ENCODE measurements around the gene SETMAR. TPM values are rescaled to one million over a fixed set of nuclear protein-coding genes. Genes with fewer than 3 reads are reported as not detected.

Gene SETMAR
- total and polyA plus RNA-seq, 2 of the 8 experiments (the other 6 are each of a cell fraction or from before 2014, with no cell fraction given): 16.1 to 25.3 TPM

GRCh38 chr3:4334548-4334947 lies 31.4 kb downstream of the SETMAR start:
- H4K20me1 ChIP-seq (replicated peaks in 1 of 2; ENCODE audit: control insufficient read depth in 1 of 2, insufficient read depth in 2 of 2, low read length in 2 of 2): no peaks in the 10 kb centered on the region
- H3K4me1 ChIP-seq (replicated peaks in 1 of 4; ENCODE audit: control insufficient read depth in 3 of 4, insufficient read depth in 4 of 4, low read length in 3 of 4): peaks cover 1 to 11% (median 6%) of the 10 kb centered on the region in 4 experiments; a peak in 4 of 7 replicates
- DNase-seq (ENCODE audit: low read depth in 1 of 2, low spot score in 2 of 2) (no peak), FAIRE-seq (peak; percentile 42)
- H3K9me3 ChIP-seq (ENCODE audit: insufficient read depth in 2 of 2, low read depth in 1 of 2, low read length in 1 of 2): peaks cover under 1 to 3% of the 10 kb centered on the region in 2 experiments; a peak in 2 of 4 replicates
- no peak overlapping the region for H3K9ac ChIP-seq (replicated peaks in 1 of 4; ENCODE audit: extremely low read depth in 1 of 4, low read depth in 3 of 4, low read length in 3 of 4)
- H2AFZ ChIP-seq (ENCODE audit: low read length): no peak overlapping the region
- H4K91ac ChIP-seq (replicated peaks; ENCODE audit: insufficient read length, low read length): no peak overlapping the region
- no peak overlapping the region for H3K4ac ChIP-seq (replicated peaks; ENCODE audit: insufficient read length, low read depth, low read length)
- no peak overlapping the region for H3K27ac ChIP-seq (ENCODE audit: low read depth, low read length)
- H2BK15ac ChIP-seq (ENCODE audit: low read length): no peak overlapping the region
- 52% methylated on average over 1 of the region's 1 CpG; no CpG with 5 or more reads in 1 of the 2 experiments for whole genome bisulfite sequencing, 2 experiments (ENCODE audit: extremely low coverage in 1 of 2, insufficient coverage in 1 of 2, insufficient read length in 1 of 2, insufficient replicate concordance in 2 of 2, low coverage in 1 of 2, low lambda C conversion rate in 2 of 2, missing lambda C conversion rate in 1 of 2)
- no peak overlapping the region for H3K14ac ChIP-seq (ENCODE audit: insufficient read length)
- no peak overlapping the region for H3K4me2 ChIP-seq (ENCODE audit: insufficient read depth in 1 of 2, low read depth in 2 of 2, low read length in 2 of 2)
- TF ChIP-seq TEAD4 (IDR thresholded peaks at IDR 0.05; ENCODE audit: low read depth, low read length) (no peak), CTCF (IDR thresholded peaks at IDR 0.05; ENCODE audit: control extremely low read depth in 1 of 3, insufficient read depth in 1 of 3, low read depth in 1 of 3, low read length in 3 of 3) (peak in 2 of 3 experiments; percentile 30 to 48; a peak in 3 of 4 replicates), RAD21 (IDR thresholded peaks at IDR 0.05 in 1 of 2, conservative IDR thresholded peaks at IDR 0.05 in 1 of 2; ENCODE audit: low read depth in 2 of 2, low read length in 2 of 2) (peak; percentile 26 to 40; a peak in 3 of 4 replicates), E2F6 (IDR thresholded peaks at IDR 0.05) (no peak)
- no peaks in the 10 kb centered on the region for H3K79me1 ChIP-seq (ENCODE audit: low read depth, low read length)
- H2BK12ac ChIP-seq (ENCODE audit: low read depth, low read length): no peak overlapping the region
- no peaks in the 10 kb centered on the region for H3K27me3 ChIP-seq (replicated peaks in 1 of 4; ENCODE audit: control insufficient read depth in 3 of 4, extremely low read depth in 1 of 4, insufficient read depth in 3 of 4, low read length in 3 of 4)
- no peak overlapping the region for H3K56ac ChIP-seq (replicated peaks; ENCODE audit: insufficient read length, low read depth, low read length)
- H4K5ac ChIP-seq (ENCODE audit: insufficient read length, low read depth, low read length): no peak overlapping the region
- ChIA-PET CTCF (ENCODE audit: partially characterized antibody) (interaction anchor here (0.6 to 6.1 kb wide), 17 partner anchors 9 to 1345 kb away, joined by 3 to 21 read pairs (median 3); no protein-coding TSS in a partner anchor), POLR2A (ENCODE audit: partially characterized antibody) (interaction anchor here (0.7 kb wide), 1 partner anchor 297 kb away, joined by 4 read pairs; no protein-coding TSS in a partner anchor)
- H3K23me2 ChIP-seq (ENCODE audit: low read depth, low read length): 0 out of 2 replicates have a peak, but pooled peaks cover 2% of the 10 kb centered on the region
- no peak overlapping the region for H2BK5ac ChIP-seq (ENCODE audit: low read depth, low read length)
- H3K18ac ChIP-seq (ENCODE audit: extremely low read depth, low read length): no peak overlapping the region
- no peak overlapping the region for H4K8ac ChIP-seq (ENCODE audit: extremely low read depth, insufficient read depth, low read length)
- no peak overlapping the region for H3K4me3 ChIP-seq (ENCODE audit: extremely low read depth in 1 of 4, insufficient read depth in 2 of 4, low read depth in 3 of 4, low read length in 4 of 4)
- H2BK120ac ChIP-seq (replicated peaks; ENCODE audit: low read depth, low read length): no peak overlapping the region
- peaks cover 0 to 3% (median 0%) of the 10 kb centered on the region in 4 experiments; a peak in 1 of 8 replicates for H3K36me3 ChIP-seq (ENCODE audit: control insufficient read depth in 2 of 4, insufficient read depth in 4 of 4, low read length in 3 of 4)
- H3K79me2 ChIP-seq (ENCODE audit: control insufficient read depth in 1 of 2, insufficient read depth in 2 of 2, low read length in 2 of 2): no peaks in the 10 kb centered on the region
- H2AK5ac ChIP-seq (ENCODE audit: low read depth, low read length): no peak overlapping the region
- no peak overlapping the region for H2BK20ac ChIP-seq (ENCODE audit: low read length)
- H3K23ac ChIP-seq (ENCODE audit: insufficient read length): no peak overlapping the region
